Glomerular visceral epithelial cell (primary cell): ENCODE results near the gene MYO1B.

Source experiments
- DNase-seq: peaks from one replicate; pipeline ENCODE4 v3.0.0-alpha.2; 2016; ENCODE audit errors: extremely low spot score

The MYO1B gene

GRCh38 chr2:191322828-191323506 is 77.8 kb downstream of the MYO1B start:
- DNase-seq, result no peak

- DNase-seq, result no peak
Observed at GRCh38 chr2:191325651-191326365, 80.6 kb downstream of the MYO1B start.

- no peak for DNase-seq
Observed at GRCh38 chr2:191327484-191327883, 82.3 kb downstream of the MYO1B start.

- DNase-seq, result no peak
Observed at GRCh38 chr2:191328150-191328809, 83.1 kb downstream of the MYO1B start.

- no peak for DNase-seq
Observed at GRCh38 chr2:191329841-191330240, 84.6 kb downstream of the MYO1B start.

- peak; percentile 72 for DNase-seq
Observed at GRCh38 chr2:191333911-191334357, 88.7 kb downstream of the MYO1B start.

GRCh38 chr2:191335875-191336464 is 90.8 kb downstream of the MYO1B start:
- no peak for DNase-seq

GRCh38 chr2:191341436-191341835 is 96.2 kb downstream of the MYO1B start:
- no peak for DNase-seq

GRCh38 chr2:191343796-191344338 is 98.7 kb downstream of the MYO1B start:
- no peak for DNase-seq

GRCh38 chr2:191345788-191346187 is 100.6 kb downstream of the MYO1B start:
- DNase-seq, result no peak

GRCh38 chr2:191347154-191347553 is 102.0 kb downstream of the MYO1B start:
- DNase-seq, result no peak

- peak; percentile 8 for DNase-seq
Observed at GRCh38 chr2:191347881-191348280, 102.7 kb downstream of the MYO1B start.

GRCh38 chr2:191349990-191350389 is 104.8 kb downstream of the MYO1B start:
- no peak for DNase-seq

GRCh38 chr2:191350826-191351225 is 105.6 kb downstream of the MYO1B start:
- DNase-seq, result peak; percentile 36

GRCh38 chr2:191351298-191351697 is 106.1 kb downstream of the MYO1B start:
- DNase-seq, result no peak

- peak; percentile 18 for DNase-seq
Observed at GRCh38 chr2:191351921-191352320, 106.7 kb downstream of the MYO1B start.

GRCh38 chr2:191352536-191352935 is 107.3 kb downstream of the MYO1B start:
- peak; percentile 66 for DNase-seq

- no peak for DNase-seq
Observed at GRCh38 chr2:191355170-191355758, 110.1 kb downstream of the MYO1B start.

- DNase-seq, result no peak
Observed at GRCh38 chr2:191357678-191358077, 112.5 kb downstream of the MYO1B start.

- DNase-seq, result no peak
Observed at GRCh38 chr2:191358325-191359025, 113.3 kb downstream of the MYO1B start.

GRCh38 chr2:191359133-191359532 is 113.9 kb downstream of the MYO1B start:
- no peak for DNase-seq
